Measurements from ENCODE around the gene ROBO1. TPM values are rescaled to one million over a fixed set of nuclear protein-coding genes. Genes with fewer than 3 reads are reported as not detected.

The ROBO1 gene
- total and polyA plus RNA-seq, 2 of the 13 experiments (the other 11 are each of a cell fraction or from before 2014, with no cell fraction given): 52.2 to 71.0 TPM

- TF ChIP-seq, protein P1, sequence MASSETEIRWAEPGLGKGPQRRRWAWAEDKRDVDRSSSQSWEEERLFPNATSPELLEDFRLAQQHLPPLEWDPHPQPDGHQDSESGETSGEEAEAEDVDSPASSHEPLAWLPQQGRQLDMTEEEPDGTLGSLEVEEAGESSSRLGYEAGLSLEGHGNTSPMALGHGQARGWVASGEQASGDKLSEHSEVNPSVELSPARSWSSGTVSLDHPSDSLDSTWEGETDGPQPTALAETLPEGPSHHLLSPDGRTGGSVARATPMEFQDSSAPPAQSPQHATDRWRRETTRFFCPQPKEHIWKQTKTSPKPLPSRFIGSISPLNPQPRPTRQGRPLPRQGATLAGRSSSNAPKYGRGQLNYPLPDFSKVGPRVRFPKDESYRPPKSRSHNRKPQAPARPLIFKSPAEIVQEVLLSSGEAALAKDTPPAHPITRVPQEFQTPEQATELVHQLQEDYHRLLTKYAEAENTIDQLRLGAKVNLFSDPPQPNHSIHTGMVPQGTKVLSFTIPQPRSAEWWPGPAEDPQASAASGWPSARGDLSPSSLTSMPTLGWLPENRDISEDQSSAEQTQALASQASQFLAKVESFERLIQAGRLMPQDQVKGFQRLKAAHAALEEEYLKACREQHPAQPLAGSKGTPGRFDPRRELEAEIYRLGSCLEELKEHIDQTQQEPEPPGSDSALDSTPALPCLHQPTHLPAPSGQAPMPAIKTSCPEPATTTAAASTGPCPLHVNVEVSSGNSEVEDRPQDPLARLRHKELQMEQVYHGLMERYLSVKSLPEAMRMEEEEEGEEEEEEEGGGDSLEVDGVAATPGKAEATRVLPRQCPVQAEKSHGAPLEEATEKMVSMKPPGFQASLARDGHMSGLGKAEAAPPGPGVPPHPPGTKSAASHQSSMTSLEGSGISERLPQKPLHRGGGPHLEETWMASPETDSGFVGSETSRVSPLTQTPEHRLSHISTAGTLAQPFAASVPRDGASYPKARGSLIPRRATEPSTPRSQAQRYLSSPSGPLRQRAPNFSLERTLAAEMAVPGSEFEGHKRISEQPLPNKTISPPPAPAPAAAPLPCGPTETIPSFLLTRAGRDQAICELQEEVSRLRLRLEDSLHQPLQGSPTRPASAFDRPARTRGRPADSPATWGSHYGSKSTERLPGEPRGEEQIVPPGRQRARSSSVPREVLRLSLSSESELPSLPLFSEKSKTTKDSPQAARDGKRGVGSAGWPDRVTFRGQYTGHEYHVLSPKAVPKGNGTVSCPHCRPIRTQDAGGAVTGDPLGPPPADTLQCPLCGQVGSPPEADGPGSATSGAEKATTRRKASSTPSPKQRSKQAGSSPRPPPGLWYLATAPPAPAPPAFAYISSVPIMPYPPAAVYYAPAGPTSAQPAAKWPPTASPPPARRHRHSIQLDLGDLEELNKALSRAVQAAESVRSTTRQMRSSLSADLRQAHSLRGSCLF (CRISPR knock-in tag; IDR thresholded peaks at IDR 0.05; ENCODE audit: borderline replicate concordance): no peak
- TF ChIP-seq ZNF292 (CRISPR knock-in tag; IDR thresholded peaks at IDR 0.05; ENCODE audit: borderline replicate concordance, low read depth): peak; percentile 83; the same call in 1 of the 2 replicates
- TF ChIP-seq YEATS4 (CRISPR knock-in tag; IDR thresholded peaks at IDR 0.05; ENCODE audit: borderline replicate concordance): peak; percentile 34; the same call in 1 of the 2 replicates
- no peak for TF ChIP-seq ZNF850 (CRISPR knock-in tag; conservative IDR thresholded peaks at IDR 0.05)
- TF ChIP-seq SNRNP70 (IDR thresholded peaks at IDR 0.05; ENCODE audit: low read depth, low read length): no peak
- TF ChIP-seq RNF219 (CRISPR knock-in tag; IDR thresholded peaks at IDR 0.05): 0 out of 2 replicates have a peak, but pooled peaks have one; percentile 47
- TF ChIP-seq FOXA1 (IDR thresholded peaks at IDR 0.05): peak; percentile 77
- peak; percentile 89 for TF ChIP-seq FOXA1 (CRISPR knock-in tag; IDR thresholded peaks at IDR 0.05)
- 0 out of 2 replicates have a peak, but pooled peaks have one; percentile 18 for TF ChIP-seq HHEX (CRISPR knock-in tag; IDR thresholded peaks at IDR 0.05)
- no peak for TF ChIP-seq ELF1 (CRISPR knock-in tag; IDR thresholded peaks at IDR 0.05)
- TF ChIP-seq ZNF780A (CRISPR knock-in tag; IDR thresholded peaks at IDR 0.05): no peak
- TF ChIP-seq ZNF3 (CRISPR knock-in tag; IDR thresholded peaks at IDR 0.05): no peak
- TF ChIP-seq MEF2D (CRISPR knock-in tag; IDR thresholded peaks at IDR 0.05): peak; percentile 55; the same call in 1 of the 2 replicates
- no peak for TF ChIP-seq PRMT3 (CRISPR knock-in tag; IDR thresholded peaks at IDR 0.05; ENCODE audit: borderline replicate concordance, low read depth)
- TF ChIP-seq DZIP1 (CRISPR knock-in tag; IDR thresholded peaks at IDR 0.05): no peak
- no peak for TF ChIP-seq RBM39 (IDR thresholded peaks at IDR 0.05; ENCODE audit: low read depth, low read length, poor library complexity, severe bottlenecking)
- no peak for TF ChIP-seq POLR2A (IDR thresholded peaks at IDR 0.05; ENCODE audit: insufficient read depth in 1 of 2, low read depth in 2 of 2, low read length in 2 of 2)
- no peak for TF ChIP-seq ZEB1 (IDR thresholded peaks at IDR 0.05; ENCODE audit: insufficient replicate concordance, low read depth)
- no peak for TF ChIP-seq ZNF576 (CRISPR knock-in tag; IDR thresholded peaks at IDR 0.05)
- TF ChIP-seq ZFP36L1 (CRISPR knock-in tag; IDR thresholded peaks at IDR 0.05): no peak
Measured at GRCh38 chr3:78919021-78919755, 848.6 kb downstream of the ROBO1 start (continued).
